Endothelial cell (in vitro differentiated cells): ENCODE results near the gene RAB33B. TPM values are rescaled to one million over a fixed set of nuclear protein-coding genes. Genes with fewer than 3 reads are reported as not detected.

Source experiments
- DNase-seq: peaks from one replicate; pipeline ENCODE4 v3.0.0; 2021; ENCODE audit warnings: low spot score
- H3K27ac Mint-ChIP-seq: one replicate; pipeline ENCODE4 v1.8.0; 2021; ENCODE audit warnings: mixed read lengths, inconsistent platforms; ENCODE audit not compliant: unreplicated experiment
- H3K27me3 Mint-ChIP-seq: one replicate; pipeline ENCODE4 v1.8.0; 2021; ENCODE audit warnings: mild to moderate bottlenecking, moderate library complexity, mixed read lengths, inconsistent platforms; ENCODE audit not compliant: unreplicated experiment
- H3K36me3 Mint-ChIP-seq: one replicate; pipeline ENCODE4 v1.8.0; 2021; ENCODE audit warnings: mild to moderate bottlenecking, low read depth, mixed read lengths, inconsistent platforms; ENCODE audit not compliant: unreplicated experiment
- H3K4me1 Mint-ChIP-seq: one replicate; pipeline ENCODE4 v1.8.0; 2021; ENCODE audit warnings: mild to moderate bottlenecking, mixed read lengths, inconsistent platforms; ENCODE audit not compliant: unreplicated experiment
- H3K4me3 Mint-ChIP-seq: one replicate; pipeline ENCODE4 v1.8.0; 2021; ENCODE audit warnings: mild to moderate bottlenecking, mixed read lengths, inconsistent platforms; ENCODE audit not compliant: unreplicated experiment
- H3K9me3 Mint-ChIP-seq: one replicate; pipeline ENCODE4 v1.8.0; 2021; ENCODE audit warnings: mixed read lengths, inconsistent platforms; ENCODE audit not compliant: unreplicated experiment
- total RNA-seq: library from RNA; stranded (reverse); fragmentation: NEBNext Ultra II Directional; extraction: Animal tissue kit (Norgen Biotek cat#: 25700); gene quantifications from one replicate; pipeline ENCODE4 v1.2.1, GENCODE V29; 2021; ENCODE audit not compliant: unreplicated experiment
- TF ChIP-seq, protein P1 (sequence below): fragments of 200-600 bp; sonication (generic); IDR thresholded peaks from one replicate; pipeline ENCODE4 v1.5.0; 2021; ENCODE audit warnings: antibody characterized with exemption; ENCODE audit not compliant: unreplicated experiment

RAB33B gene
- total RNA-seq, 1 donor from 2014 or later, result 11.4 TPM

DNA sequence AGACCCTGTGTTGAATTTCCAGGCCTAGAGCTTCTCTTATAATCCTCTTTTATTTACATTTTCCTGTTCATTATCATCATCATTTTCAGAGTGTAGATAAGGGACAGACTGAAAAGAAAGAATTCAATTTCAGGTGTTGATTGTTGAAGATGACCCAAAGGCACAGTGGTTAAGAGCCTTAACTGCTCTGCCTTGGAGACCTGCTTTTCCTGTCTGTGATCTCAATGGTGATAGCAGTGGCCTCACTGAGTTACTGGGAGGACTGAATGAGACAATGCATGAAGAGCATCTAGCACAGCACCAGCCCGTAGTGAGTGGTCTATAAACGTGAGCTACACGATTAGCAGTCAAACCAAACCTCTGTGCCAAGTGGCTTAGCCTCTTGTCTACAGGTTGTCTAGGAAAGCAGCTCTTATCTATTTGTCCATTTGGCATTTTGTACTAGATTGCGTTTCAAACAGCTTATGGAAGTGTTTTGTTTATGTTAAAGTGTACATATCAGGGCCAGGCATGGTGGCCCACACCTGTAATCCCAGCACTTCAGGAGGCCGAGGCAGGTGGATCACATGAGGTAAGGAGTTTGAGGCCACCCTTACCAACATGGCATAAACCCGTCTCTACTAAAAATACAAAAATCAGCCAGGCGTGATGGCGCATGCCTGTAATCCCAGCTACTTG, 60.6 kb downstream of the RAB33B start:
- DNase-seq, result no peak
- H3K27me3 Mint-ChIP-seq, result peaks cover 5% of the 10 kb centered on the region
- H3K27ac Mint-ChIP-seq, result no peak overlapping the region
- peaks cover 5% of the 10 kb centered on the region for H3K4me1 Mint-ChIP-seq
- TF ChIP-seq, protein P1, sequence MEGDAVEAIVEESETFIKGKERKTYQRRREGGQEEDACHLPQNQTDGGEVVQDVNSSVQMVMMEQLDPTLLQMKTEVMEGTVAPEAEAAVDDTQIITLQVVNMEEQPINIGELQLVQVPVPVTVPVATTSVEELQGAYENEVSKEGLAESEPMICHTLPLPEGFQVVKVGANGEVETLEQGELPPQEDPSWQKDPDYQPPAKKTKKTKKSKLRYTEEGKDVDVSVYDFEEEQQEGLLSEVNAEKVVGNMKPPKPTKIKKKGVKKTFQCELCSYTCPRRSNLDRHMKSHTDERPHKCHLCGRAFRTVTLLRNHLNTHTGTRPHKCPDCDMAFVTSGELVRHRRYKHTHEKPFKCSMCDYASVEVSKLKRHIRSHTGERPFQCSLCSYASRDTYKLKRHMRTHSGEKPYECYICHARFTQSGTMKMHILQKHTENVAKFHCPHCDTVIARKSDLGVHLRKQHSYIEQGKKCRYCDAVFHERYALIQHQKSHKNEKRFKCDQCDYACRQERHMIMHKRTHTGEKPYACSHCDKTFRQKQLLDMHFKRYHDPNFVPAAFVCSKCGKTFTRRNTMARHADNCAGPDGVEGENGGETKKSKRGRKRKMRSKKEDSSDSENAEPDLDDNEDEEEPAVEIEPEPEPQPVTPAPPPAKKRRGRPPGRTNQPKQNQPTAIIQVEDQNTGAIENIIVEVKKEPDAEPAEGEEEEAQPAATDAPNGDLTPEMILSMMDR, result no peak
- H3K36me3 Mint-ChIP-seq, result no peaks in the 10 kb centered on the region
- H3K9me3 Mint-ChIP-seq, result no peaks in the 10 kb centered on the region
- no peak overlapping the region for H3K4me3 Mint-ChIP-seq

DNA sequence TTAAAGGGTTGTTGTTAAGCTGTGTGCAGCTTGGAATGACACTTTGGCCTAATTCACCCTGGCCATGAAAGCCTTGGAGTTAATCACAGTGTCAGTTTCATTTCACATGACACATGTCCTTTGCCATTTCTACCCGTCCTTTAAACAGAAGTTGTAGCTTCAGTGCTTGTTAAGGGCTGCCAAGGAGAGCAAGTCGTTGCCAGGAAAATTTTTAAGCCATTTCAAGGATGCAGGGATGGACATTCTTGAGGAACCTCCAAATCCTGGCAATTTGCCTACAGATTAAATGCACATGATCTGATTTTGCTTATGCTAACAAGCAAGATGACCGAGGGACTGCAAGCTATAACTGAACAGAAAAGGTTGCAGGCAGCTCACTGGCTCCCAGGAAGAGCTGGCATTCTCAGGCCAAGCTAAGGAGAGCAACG, 61.6 kb downstream of the RAB33B start:
- TF ChIP-seq, protein P1, result no peak
- Mint-ChIP-seq H3K4me1 (no peaks in the 10 kb centered on the region), H3K4me3 (no peak overlapping the region), H3K27ac (no peak overlapping the region), H3K36me3 (no peaks in the 10 kb centered on the region), H3K27me3 (no peaks in the 10 kb centered on the region), H3K9me3 (no peaks in the 10 kb centered on the region)
- no peak for DNase-seq

DNA sequence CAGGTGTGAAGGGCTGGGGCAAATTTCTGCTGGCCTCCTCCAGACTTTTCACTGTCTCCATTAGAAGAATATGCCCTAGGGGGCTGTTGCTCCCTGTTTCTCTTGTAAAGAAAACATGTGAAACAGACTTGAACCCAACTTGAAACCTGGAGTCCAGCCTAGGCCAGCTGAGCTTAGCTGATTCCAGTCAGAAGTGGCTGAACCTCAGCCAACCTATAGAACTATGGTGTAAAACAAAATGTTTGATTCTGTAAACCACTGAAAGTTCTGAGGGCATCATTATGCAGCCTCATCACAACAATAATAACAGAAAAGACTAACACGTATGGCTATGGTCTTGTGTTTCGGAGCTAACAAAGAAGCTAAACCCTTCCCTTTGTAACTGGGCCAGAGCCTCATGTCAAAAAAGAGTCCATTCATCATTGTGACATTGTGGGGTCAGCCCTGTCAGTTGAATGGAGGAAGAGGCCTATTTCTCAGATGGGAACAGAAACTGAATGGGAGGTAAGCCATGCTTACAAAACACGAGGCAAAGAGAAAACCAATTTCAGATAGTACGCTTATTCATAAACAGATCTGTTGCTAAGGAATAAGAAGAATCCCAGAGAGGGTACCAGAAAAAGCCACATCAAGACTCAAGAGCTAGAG, 68.0 kb downstream of the RAB33B start:
- no peak overlapping the region for H3K4me3 Mint-ChIP-seq
- no peak for DNase-seq
- peaks cover 5% of the 10 kb centered on the region for H3K36me3 Mint-ChIP-seq
- TF ChIP-seq, protein P1, result no peak
- no peaks in the 10 kb centered on the region for H3K9me3 Mint-ChIP-seq
- H3K4me1 Mint-ChIP-seq, result peaks cover 2% of the 10 kb centered on the region
- H3K27me3 Mint-ChIP-seq, result peaks cover 2% of the 10 kb centered on the region
- H3K27ac Mint-ChIP-seq, result no peak overlapping the region

DNA sequence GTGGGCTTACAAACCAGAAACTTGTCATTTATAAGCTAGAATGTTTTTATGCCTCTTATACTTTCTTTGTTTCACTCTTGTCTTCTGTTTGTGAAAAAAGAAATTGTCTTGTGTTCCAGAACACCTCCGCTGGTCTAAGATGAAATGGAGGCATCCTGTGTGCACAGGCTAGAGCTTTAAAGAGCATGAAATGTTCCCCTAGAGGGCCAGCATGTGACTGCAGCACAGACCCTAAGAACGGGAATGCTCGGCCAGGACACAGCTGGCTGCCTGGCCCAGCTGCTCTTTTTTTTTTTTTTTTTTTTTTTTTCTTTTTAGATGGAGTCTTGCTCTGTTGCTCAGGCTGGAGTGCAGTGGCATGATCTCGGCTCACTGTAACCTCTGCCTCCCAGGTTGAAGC, 68.5 kb downstream of the RAB33B start:
- Mint-ChIP-seq H3K27me3 (peaks cover 2% of the 10 kb centered on the region), H3K9me3 (no peaks in the 10 kb centered on the region), H3K4me3 (no peak overlapping the region), H3K27ac (no peak overlapping the region), H3K36me3 (peaks cover 5% of the 10 kb centered on the region), H3K4me1 (peaks cover 2% of the 10 kb centered on the region)
- DNase-seq, result no peak
- TF ChIP-seq, protein P1, result no peak

DNA sequence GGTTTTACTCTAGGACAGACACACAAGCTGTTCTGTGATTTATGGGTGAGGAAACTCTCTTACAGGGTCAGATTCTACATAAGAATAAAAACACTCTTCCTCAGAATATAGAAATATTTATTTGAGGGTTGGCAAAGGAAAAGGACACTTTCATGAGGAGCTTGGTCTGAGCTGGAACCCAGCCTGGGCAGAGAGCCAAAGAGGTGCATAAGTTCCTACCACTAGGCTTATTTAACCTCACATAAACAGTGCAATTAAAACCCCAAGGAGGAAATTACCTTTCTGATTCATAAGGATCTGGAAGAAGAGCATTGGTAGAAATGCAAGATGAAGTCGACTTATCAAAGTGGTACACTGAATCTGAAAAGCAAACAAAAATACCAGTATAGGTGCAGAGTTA, 69.2 kb downstream of the RAB33B start:
- H3K27me3 Mint-ChIP-seq, result peaks cover 2% of the 10 kb centered on the region
- no peak overlapping the region for H3K4me3 Mint-ChIP-seq
- DNase-seq, result no peak
- H3K9me3 Mint-ChIP-seq, result no peaks in the 10 kb centered on the region
- H3K4me1 Mint-ChIP-seq, result peaks cover 2% of the 10 kb centered on the region
- no peak overlapping the region for H3K27ac Mint-ChIP-seq
- peaks cover 5% of the 10 kb centered on the region for H3K36me3 Mint-ChIP-seq
- TF ChIP-seq, protein P1, result no peak
